Stimulated activated CD8-positive, alpha-beta memory T cell treated with anti-CD3 and anti-CD28 coated beads, Interleukin-2, amount 100 ng/mL, for 48 hours (primary cell): ENCODE results near the gene IL12RB2.

Experiments used
- DNase-seq, 2 donors: peaks; one replicate each; pipeline ENCODE4 v3.0.0-alpha.2; 2020; ENCODE audit warnings: low read depth in 2 of 2

Gene IL12RB2

GRCh38 chr1:67312615-67313014 is 4.9 kb downstream of the IL12RB2 start:
- DNase-seq = no peak

- no peak for DNase-seq
Observed at GRCh38 chr1:67313934-67314671, 6.4 kb downstream of the IL12RB2 start.

- no peak for DNase-seq
Observed at GRCh38 chr1:67314696-67315095, 7.0 kb downstream of the IL12RB2 start.

GRCh38 chr1:67316180-67316902 is 8.7 kb downstream of the IL12RB2 start:
- no peak for DNase-seq

- no peak for DNase-seq
Observed at GRCh38 chr1:67316918-67317317, 9.2 kb downstream of the IL12RB2 start.

- no peak for DNase-seq
Observed at GRCh38 chr1:67317803-67318202, 10.1 kb downstream of the IL12RB2 start.

- no peak for DNase-seq
Observed at GRCh38 chr1:67322442-67322841, 14.8 kb downstream of the IL12RB2 start.

GRCh38 chr1:67323087-67323486 is 15.4 kb downstream of the IL12RB2 start:
- DNase-seq = no peak

GRCh38 chr1:67324068-67324467 is 16.4 kb downstream of the IL12RB2 start:
- DNase-seq = no peak

- DNase-seq = no peak
Observed at GRCh38 chr1:67327864-67328466, 20.3 kb downstream of the IL12RB2 start.

- DNase-seq = no peak
Observed at GRCh38 chr1:67332653-67333529, 25.2 kb downstream of the IL12RB2 start.

GRCh38 chr1:67333603-67334002 is 25.9 kb downstream of the IL12RB2 start:
- no peak for DNase-seq

- DNase-seq = no peak
Observed at GRCh38 chr1:67335411-67335810, 27.7 kb downstream of the IL12RB2 start.

- DNase-seq = no peak
Observed at GRCh38 chr1:67336157-67336556, 28.5 kb downstream of the IL12RB2 start.

GRCh38 chr1:67336783-67337182 is 29.1 kb downstream of the IL12RB2 start:
- no peak for DNase-seq

GRCh38 chr1:67338642-67339041 is 31.0 kb downstream of the IL12RB2 start:
- DNase-seq = no peak

- DNase-seq = no peak
Observed at GRCh38 chr1:67339623-67340343, 32.1 kb downstream of the IL12RB2 start.

- DNase-seq = no peak
Observed at GRCh38 chr1:67342076-67342890, 34.6 kb downstream of the IL12RB2 start.

- DNase-seq = no peak
Observed at GRCh38 chr1:67345556-67345955, 37.9 kb downstream of the IL12RB2 start.

GRCh38 chr1:67346982-67347381 is 39.3 kb downstream of the IL12RB2 start:
- no peak for DNase-seq
